Measurements from ENCODE around the gene FOXF2. TPM values are rescaled to one million over a fixed set of nuclear protein-coding genes. Genes with fewer than 3 reads are reported as not detected.

The FOXF2 gene
- total RNA-seq, result under 1 TPM in 1 of 2 donors, not detected in 1; 0.55 TPM

- Histone ChIP-seq H3K4me3 (peak within 1 kb of the TSS in 1 of 2 donors; percentile 44), H3K27me3 (peaks cover 36 to 59% of the 10 kb centered on the region in 2 donors), H3K9me3 (no peaks in the 10 kb centered on the region), H3K4me1 (peaks cover 0 to 44% of the 10 kb centered on the region in 2 donors), H3K27ac (no peak within 1 kb of the TSS), H3K36me3 (no peaks in the 10 kb centered on the region)
- DNase-seq (ENCODE audit: low spot score), result no peak
- TF ChIP-seq CTCF (IDR thresholded peaks at IDR 0.05), result no peak
Measured at GRCh38 chr6:1389369-1390132, at the start of gene FOXF2. TSS of gene FOXF2 (plus strand) at chr6:1389576. CDS start at chr6:1389948, 372 bp downstream.

DNA sequence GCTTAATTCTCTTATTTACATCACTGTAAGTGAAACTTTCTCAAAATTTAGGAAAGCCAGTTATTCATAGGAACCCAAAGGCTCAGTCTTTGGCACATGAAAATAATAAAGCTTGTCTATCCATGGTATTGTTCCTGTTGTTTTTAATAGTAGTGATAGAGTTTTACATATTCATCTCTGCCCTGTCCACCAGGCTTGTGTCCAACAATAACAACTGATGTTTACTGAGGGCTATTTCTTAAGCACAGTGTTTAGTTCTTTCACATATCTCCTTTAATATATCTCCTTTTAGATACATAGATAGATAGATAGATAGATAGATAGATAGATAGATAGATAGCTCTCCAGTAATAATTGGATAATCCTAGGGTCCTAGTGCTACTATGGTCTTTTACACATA lies 43.3 kb upstream of the FOXF2 start:
- Histone ChIP-seq H3K27ac (no peak overlapping the region), H3K4me1 (no peaks in the 10 kb centered on the region), H3K9me3 (peaks cover 0 to 25% of the 10 kb centered on the region in 2 donors), H3K27me3 (no peaks in the 10 kb centered on the region), H3K36me3 (no peaks in the 10 kb centered on the region), H3K4me3 (no peak overlapping the region)
- TF ChIP-seq CTCF (IDR thresholded peaks at IDR 0.05), result no peak
- no peak for DNase-seq (ENCODE audit: low spot score)

DNA sequence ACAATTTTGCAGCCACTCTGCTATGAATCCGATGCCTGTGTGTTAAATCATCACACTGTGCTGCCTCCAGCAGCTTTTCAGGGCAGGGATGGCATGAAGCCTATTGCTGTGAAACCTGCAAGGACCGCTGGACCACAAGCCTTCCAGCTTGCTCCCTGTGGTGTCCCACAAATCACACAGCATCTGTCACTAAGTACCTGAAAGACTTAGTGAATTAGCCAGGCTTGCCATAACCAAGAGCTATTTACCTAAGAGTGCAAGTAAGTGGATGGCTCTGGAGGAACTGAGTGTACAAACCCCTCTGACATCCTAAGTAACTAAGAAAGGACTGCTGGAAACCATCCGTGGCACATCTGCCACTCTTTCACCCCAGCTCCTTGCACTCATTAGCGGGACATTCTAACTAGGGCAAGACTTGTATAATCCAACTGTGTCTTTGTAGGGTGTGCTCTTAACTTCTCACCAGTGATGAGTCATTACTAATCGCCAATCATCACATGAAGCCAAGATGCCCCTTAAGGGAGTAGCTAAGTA lies 42.8 kb upstream of the FOXF2 start:
- H3K36me3 ChIP-seq, result no peaks in the 10 kb centered on the region
- H3K27ac ChIP-seq, result no peak overlapping the region
- peaks cover 0 to 30% of the 10 kb centered on the region in 2 donors for H3K9me3 ChIP-seq
- DNase-seq (ENCODE audit: low spot score), result no peak
- no peaks in the 10 kb centered on the region for H3K4me1 ChIP-seq
- no peak for TF ChIP-seq CTCF (IDR thresholded peaks at IDR 0.05)
- H3K4me3 ChIP-seq, result no peak overlapping the region
- H3K27me3 ChIP-seq, result no peaks in the 10 kb centered on the region

DNA sequence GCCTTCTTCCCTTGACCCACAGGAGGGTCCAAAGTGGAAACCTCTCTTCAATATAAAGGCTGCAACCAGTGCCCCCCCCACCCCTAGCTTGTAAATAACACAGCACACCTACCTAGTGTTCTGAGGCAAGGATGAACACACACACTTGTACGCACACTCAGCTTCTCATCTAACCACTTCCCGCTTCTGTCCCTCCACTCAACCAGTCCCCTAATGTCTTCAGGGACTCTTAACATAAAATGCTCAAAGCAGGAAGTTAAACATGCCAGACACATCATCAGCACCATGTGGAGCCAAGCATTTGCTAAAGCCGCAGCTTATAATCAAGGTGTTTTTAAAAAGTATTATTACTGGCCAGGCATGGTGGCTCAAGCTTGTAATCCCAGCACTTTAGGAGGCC lies 42.2 kb upstream of the FOXF2 start:
- Histone ChIP-seq H3K9me3 (peaks cover 0 to 35% of the 10 kb centered on the region in 2 donors), H3K27me3 (no peaks in the 10 kb centered on the region), H3K36me3 (no peaks in the 10 kb centered on the region), H3K27ac (no peak overlapping the region), H3K4me3 (no peak overlapping the region), H3K4me1 (no peaks in the 10 kb centered on the region)
- no peak for TF ChIP-seq CTCF (IDR thresholded peaks at IDR 0.05)
- no peak for DNase-seq (ENCODE audit: low spot score)

GRCh38 chr6:1348675-1349074 lies 40.7 kb upstream of the FOXF2 start:
- Histone ChIP-seq H3K4me1 (no peaks in the 10 kb centered on the region), H3K27me3 (no peaks in the 10 kb centered on the region), H3K27ac (no peak overlapping the region), H3K36me3 (no peaks in the 10 kb centered on the region), H3K9me3 (peaks cover 0 to 42% of the 10 kb centered on the region in 2 donors), H3K4me3 (no peak overlapping the region)
- DNase-seq (ENCODE audit: low spot score), result no peak
- TF ChIP-seq CTCF (IDR thresholded peaks at IDR 0.05), result no peak
